GM21423 (cell line): ENCODE results near the gene KNDC1.

Source experiments
- ATAC-seq: cut with Tn5 transposase; IDR thresholded peaks from one replicate; pipeline ENCODE4 v1.9.1; 2021; ENCODE audit warnings: mild to moderate bottlenecking, moderate library complexity; ENCODE audit not compliant: unreplicated experiment

KNDC1 gene

DNA sequence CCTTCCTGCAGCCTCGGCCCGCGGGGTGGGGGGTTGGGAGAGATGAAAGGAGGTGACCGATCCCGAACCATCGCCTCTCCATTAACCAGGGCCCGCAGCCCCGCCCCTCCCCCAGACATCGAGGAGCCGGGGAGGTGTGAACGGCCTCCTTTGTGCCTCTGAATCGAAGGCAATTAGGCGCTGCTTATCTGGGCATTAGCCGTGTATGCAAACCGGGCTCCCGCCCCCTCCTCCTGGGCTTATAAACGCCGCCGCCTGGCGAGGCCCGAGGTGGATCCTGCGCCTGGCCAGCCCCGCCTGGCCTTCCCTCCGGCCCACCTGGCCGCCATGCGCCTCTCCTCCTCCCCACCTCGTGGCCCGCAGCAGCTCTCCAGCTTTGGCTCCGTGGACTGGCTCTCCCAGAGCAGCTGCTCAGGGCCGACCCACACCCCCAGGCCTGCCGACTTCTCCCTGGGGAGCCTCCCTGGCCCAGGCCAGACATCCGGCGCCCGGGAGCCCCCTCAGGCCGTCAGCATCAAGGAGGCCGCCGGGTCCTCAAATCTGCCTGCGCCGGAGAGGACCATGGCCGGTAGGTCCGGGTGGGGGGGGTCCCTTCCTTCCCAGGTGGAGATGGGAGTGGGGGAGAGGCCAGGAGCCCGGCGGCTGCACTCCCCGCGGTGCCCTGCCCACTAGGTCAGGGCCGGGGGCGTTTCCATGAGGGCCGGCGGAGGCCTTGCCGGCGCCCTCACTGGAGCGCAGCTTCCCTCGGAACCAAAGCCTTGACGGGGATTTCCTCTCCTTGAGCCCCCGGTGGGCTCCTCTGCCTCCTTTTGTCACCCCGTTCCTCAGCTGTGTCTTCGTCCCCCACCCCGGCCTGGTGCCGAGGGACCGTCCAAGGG lies 77.8 kb downstream of the KNDC1 start, which contains the start of gene VENTX:
VENTX (plus strand) TSS at position 268 of the 878 bp plus-strand sequence; CDS start at position 328, 60 bp downstream.
- ATAC-seq, result no peak

DNA sequence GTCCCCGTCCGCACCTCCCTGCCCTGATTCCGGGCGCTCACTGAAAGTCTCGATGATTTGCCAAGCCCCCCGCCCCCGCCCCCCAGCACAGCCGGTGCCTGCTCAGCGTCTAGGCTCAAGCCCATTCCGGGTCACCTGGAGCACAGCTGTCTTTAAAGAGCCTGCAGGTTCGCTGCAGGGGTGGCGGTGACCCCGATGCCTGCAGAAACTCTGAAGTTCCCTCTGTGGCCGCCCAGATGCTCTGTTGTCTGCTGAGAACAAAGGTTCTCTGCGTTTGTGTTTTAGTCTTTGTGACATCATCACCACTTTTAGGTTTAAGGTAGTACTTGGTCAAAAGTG lies 78.4 kb downstream of the KNDC1 start:
- no peak for ATAC-seq

DNA sequence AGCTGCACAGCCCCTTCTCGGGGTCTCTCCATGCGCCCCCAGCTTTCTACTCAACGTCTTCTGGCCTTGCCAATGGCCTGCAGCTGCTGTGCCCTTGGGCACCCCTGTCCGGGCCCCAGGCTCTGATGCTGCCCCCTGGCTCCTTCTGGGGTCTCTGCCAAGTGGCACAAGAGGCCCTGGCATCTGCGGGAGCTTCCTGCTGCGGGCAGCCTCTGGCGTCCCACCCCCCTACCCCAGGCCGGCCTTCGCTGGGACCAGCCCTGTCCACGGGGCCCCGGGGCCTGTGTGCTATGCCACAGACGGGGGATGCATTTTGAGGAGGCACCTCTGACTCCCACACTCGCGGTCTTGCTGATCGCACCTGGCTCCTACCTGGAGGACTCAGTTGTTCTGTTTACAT lies 80.0 kb downstream of the KNDC1 start:
- ATAC-seq, result no peak

DNA sequence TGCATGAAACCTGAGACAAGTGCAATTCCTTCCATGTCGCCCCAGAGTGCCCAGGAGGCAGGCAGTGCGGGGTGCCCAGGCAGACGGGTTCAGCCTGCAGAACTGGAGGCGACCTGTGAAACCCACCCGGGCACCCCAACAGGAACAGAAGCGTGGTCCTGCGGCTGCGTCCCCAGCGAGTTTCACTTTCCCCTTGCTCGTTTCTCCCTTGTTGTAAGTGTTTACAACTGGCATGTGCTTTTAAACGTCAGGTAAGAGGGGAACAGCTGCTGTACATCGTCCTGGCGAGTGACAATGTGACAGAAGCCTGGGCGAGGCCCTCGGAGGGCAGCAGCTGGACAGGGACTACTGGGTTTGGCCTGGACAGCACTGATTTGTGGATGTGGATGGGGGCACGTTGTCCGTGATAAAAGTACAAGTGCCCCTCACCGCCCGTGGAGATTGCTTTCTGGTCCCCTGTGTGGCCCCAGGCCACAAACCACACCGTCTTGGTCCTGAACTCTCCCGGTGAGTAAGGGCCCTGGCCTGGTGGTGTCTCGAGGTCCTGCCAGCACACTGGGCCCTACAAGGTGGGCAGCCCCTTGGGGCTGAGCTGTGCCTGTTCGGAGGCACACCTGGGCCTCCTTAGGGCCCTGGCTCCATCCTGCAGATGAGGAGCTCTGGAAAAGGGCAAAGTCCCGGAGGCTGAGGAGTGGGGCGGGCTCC lies 81.6 kb downstream of the KNDC1 start:
- ATAC-seq, result no peak

DNA sequence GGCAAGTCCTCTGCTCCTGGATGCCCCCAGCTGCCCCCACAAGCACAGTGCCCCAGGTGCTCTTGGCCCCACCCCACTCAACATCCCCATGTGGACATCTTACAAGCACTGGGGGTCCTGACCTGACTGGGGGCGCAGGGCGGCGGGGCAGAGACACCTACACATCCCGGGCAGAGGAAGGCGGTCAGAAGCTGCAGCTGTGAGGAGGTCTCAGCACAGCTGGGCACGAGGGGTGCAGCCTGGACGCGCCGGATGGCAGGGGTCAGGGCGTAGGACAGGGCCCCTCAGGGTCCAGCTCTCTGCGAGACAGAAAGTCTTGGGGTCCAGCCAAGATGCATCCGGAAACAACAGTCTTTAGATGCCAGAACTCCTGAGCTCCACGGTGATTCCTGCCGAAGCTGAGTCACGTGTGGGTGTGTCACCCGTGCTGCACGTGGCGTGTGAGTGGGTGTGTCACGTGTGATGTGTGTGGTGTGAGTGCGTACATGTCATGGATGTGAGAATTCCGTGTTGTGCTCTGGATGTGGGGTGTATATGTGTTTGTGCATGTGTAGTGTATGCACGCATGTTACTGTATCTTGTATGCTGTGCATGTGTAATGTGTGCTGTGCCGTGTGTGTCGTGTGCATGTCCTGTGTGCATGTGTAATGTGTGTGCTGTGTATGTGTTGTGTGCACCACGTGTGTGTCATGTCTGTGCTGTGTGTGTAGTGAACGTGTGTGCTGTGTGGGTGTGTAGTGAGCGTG lies 82.8 kb downstream of the KNDC1 start:
- no peak for ATAC-seq

DNA sequence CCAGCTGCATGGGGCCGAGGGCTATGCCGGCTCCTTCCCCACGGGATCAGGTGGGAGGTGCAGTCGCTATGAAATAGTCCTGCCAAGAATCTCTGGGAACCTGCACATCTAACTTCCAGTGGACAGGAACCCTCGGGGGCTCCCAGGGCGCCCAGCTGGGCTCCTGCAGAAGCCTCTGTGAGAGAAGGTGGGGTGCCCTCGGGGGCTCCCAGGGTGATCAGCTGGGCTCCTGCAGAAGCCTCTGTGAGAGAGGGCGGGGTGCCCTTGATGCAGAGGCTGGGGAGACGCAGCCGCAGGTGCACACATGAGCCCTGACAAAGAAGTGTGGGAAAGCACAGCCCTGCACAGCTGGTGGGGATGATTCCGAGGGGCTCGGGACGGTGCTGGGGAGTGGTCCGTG lies 83.6 kb downstream of the KNDC1 start:
- ATAC-seq, result no peak

DNA sequence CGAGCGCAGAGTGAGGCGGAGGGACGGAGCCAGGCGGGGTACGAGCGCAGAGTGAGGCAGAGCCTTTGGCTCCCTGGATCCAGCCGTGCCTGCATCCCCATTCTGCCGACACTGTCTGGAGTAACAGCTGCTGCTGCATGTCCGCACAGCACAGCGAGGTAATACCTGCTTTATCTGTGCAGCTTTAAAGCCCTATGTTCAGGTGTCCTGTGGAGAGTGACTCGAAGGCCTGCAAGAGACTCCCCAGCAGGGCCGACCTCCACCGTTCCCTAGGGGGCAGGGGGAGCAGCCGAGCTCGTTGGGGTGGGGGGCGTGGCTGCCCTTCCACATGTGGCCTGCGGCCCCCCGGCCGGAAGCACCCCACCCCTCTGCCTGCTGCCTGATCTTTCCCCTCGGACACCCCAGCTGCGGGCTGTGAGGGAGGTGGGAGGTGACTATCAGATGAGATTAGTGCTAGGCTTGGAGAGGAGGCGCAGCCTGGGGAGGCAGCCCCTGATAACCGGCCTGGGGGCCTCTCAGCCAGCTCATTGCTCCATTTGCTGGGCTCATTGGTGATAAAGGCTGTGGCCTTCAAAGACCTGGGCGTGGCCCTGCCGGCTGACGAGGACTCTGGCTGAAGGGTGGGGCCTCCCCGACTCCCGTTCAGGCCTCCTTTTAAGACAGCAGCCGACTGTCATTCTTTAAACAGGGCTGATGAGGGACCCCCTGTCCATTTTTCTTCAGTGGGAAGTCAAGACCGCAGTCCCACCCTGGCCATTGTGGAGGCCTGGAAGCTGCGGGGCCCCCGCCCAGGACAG lies 85.6 kb downstream of the KNDC1 start:
- ATAC-seq, result no peak

DNA sequence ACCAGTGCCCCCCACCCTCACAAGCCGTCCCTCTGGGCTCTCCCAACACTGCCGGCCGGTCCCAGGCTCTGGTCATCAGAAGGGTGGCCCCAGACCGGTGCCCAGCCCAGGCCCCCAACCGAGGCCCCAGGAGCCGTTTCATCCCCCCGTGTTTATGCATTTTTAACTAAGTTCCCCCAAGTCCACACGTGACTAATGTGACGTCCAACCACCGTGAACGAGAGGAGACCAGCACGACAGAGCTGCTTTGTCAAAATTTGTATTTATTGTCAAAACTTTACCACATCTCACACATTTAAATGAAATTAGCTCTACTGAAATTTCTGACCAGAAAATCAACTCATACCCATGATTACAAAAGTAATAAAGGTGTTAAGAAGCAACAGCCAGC lies 86.2 kb downstream of the KNDC1 start:
- no peak for ATAC-seq

DNA sequence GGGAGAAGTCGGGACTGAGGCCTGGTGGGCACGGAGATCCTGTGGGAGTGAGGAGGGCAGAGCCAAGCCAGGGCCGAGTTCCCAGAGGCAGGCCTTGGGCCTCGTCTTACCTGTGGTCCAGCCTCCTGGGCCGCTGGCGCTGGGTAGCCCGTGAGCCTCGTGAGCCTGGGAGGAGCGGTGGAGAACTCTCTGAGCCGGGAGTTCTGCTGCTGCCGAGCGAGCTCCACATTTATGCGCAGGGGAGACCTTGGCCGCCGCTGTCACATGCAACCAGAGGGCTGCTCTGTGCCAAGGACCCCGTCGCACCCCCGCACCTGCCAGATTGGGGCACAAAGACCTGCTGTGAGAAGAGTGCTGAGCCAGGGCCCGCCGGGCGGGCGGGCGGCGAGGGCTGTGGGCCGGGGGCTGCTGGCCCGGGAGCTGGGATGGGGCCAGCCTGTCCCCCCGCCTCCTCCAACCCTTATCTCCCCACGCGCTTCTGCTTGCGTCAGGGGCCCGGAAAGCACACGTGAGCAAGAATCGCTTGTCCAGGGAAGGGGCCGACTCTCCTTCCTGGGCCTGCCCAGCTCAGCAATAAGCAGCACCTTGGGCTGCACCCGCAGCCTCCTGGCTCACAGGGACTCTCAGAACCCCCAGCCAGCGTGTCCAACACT lies 87.8 kb downstream of the KNDC1 start:
- no peak for ATAC-seq

DNA sequence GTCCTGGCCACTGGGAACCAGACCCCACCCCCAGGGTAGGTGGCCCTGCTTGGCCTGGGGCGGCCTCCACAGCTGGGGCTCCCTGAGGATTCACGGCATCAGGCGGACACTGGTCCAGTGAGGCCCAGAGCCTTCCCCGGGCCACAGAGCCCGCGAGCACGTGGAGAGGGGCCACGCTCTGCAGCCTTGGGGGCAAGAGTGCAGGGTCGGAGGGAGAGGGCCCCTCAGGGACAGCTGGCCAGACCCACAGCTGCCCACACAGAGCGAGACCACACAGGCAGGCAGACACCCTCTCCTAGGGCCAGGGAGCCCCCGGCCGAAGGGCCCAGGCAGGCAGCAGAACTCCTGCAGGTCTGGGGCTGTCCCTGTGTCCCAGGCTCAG lies 88.3 kb downstream of the KNDC1 start:
- ATAC-seq, result no peak

DNA sequence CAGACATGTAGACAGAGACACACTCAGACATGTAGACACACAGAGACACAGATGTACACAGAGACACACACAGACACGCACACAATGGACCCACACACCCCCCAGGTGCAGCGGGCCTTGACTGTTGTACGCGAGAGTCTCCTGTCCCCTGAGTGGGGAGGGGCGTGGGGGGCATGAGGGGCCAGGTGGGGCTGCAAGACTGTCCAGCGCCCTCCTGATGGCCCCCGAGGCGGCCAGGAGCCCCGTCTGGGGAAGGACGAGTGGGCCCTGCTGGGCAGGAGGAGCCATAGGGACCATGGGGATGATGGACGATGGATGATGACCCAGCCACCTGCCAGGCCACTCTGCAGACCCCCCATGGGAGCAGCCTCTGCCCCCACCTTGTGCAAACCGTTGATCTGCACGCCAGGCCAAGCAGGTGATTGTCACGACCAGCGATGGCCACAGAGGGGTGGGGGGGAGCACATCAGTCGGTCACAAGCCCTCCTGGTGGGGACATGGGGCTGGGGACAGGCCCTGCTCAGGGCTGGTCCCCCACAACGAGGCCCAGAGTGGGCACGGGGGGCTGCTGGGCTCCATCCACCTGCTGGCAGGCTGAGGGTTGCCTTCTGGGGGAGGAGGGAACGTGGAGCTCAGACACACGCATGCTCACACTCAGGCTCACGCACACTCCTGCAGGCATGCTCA lies 89.2 kb downstream of the KNDC1 start:
- no peak for ATAC-seq

DNA sequence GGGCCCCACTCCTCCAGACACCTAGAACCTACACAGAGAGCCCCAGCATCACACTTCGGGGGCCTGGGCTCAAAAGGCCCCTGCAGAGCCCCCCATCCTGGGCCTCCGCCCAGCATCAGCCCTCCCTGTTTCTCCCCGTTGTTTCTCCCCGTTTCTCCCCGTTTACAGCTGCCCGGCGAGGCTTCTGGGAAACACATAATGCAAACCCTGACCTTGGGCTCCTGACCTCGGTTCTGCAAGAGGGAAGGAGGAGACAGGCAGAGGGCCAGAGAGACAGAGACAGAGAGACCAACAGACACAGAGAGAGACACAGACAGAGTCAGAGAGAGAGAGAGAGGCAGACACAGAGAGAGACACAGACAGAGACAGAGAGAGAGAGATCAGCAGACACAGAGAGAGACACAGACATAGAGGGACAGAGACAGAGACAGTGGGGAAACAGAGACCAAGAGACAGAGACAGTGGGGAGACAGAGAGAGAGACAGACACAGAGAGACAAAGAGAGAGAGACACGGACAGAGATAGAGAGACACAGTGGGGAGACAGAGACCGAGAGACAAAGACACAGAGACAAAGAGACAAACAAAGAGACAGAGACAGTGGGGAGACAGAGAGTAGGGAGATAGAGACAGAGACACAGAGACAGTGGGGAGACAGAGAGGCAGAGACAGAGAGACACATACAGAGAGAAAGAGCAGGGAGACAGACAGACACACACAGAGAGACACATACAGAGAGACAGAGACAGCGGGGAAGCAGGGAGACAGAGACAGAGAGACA lies 90.1 kb downstream of the KNDC1 start:
- ATAC-seq, result no peak

DNA sequence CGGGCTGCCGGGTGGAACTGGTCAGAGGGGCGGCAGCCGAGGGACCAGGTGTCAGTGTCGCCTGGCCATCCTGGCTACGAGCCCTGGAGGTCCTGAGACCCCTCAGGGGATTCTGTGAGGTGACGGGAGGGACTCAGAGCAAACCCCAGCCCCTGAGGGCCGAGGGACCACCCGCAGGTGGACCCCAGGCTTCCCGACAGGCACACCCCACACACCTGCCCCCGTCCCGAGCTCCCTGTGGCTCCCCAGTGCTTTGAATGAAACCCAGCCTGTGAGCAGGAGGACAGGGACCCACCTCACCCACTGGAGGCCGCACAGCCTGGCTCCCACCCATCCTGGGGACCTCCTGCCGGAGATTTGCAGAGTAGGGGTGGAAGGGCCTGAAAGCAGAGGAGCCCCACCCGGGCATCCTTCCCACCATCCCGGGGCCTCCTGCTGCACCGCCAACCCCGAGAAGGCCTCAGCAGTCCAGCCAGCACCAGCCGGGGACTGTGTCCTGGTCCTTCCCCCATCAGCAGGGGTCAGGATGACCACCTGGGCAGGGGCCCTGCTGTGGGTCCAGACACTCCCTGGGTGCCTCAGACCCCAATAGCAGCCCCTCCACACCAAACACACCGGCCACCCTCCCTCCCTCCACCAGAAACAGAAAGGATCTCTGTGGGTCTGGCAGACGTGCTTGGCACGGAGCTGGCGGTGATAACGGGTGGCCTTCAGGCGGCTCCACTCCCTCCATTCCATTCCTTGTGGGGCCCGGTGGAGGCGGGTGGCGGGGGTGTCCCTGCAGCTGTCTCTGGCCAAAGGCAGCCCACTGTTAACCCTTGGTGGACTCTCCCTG lies 91.6 kb downstream of the KNDC1 start:
- ATAC-seq, result no peak

DNA sequence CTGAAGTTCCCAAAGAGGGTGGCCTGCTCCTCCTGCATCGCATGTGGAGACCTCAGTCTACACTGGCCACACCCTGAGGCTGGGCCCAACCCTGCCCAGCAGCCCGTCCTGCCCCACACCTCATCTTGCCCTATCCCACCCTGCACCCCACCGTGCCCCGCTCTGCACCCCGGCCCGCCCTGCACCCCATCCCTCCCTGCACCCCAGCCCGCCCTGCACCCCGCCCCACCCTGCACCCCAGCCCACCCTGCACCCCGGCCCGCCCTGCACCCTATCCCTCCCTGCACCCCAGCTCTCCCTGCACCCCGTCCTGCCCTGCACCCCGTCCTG lies 92.2 kb downstream of the KNDC1 start:
- ATAC-seq, result no peak

DNA sequence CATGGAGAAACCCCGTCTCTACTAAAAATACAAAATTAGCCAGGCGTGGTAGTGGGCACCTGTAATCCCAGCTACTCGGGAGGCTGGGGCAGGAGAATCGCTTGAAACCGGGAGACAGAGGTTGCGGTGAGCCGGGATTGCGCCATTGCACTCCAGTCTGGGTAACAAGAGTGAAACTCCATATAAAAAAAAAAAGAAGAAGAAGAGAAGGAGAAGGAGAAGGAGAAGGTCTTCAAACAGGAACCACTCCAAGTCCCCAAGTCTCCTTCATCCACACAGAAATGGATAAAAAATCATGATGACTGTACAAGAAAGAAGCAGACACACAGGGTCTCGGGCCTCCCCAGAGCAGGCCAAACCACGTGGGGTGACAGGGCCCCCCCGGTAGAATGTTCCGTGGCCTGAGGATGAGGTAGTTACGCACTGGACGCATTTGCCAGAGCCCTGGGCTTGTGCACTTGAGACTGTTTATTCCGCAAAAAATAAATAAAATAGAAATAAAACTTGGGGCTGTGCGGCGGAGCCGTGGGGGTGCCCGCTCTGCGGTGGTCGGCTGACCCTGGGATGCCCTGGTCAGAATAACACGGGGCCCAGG lies 93.4 kb downstream of the KNDC1 start:
- no peak for ATAC-seq

DNA sequence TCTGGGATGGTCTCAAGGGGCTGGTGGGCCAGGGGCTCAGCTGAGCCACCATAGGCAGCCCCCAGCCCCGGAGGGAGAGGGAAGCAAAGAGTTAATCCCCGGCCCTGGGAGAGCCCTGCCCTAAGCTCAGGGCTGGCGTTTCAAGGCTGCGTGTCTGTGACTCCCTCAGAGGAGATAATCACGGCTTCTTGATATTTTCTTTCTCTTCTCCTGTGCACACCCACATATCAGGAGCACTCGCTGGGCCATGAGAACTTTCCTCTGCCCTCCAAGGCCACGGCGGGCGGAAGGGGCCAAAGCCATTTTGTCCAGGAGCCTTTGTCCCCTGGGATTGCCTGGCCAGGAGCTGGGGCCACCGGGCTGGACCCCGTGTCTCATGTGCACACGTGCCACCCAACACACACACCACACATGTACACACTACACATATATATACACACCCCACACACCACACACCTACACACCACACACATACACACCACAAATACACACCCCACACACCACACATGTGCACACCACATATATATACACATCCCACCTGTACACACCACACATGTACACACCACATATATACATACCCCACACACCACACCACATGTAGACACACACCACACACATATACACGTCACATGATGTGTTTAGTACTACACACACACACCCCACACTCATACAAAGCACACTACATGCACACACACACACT lies 94.6 kb downstream of the KNDC1 start:
- ATAC-seq, result no peak

DNA sequence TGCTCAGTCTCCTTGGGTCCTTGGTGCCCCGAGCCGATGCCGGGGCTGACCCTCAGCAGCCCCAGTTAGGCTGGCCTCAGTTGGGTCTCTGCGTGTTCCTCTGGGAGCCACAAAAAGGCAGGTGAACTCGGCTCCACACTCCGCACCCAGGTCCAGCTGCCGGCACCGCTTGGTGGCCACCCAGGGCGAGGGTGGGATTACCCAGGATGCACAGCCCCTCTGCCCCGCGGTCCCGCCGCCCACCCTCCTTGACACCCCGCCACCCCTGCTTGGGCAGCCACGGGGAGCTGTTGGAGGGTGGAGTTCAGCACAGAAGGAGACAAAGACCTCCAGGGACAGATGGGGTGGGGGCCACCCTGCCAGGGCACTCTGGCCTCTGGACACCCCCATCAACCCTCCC lies 95.3 kb downstream of the KNDC1 start:
- ATAC-seq, result no peak
